ENCODE data around the gene LRRC66. TPM values are rescaled to one million over a fixed set of nuclear protein-coding genes. Genes with fewer than 3 reads are reported as not detected.

LRRC66 gene
- total and polyA plus RNA-seq, 9 donors = 0.70 to 2.3 (median 1.2) TPM

GRCh38 chr4:52015366-52015765 is 4.8 kb downstream of the LRRC66 start:
- Histone ChIP-seq H3K4me1 (ENCODE audit: control insufficient read depth, insufficient read depth, low read length) (no peaks in the 10 kb centered on the region), H3K9me3 (replicated peaks; ENCODE audit: control insufficient read depth, low read depth, low read length) (no peaks in the 10 kb centered on the region), H3K4me3 (ENCODE audit: low read length) (no peak overlapping the region), H3K36me3 (ENCODE audit: control insufficient read depth, insufficient read depth, low read length) (peaks cover 8% of the 10 kb centered on the region), H3K27me3 (ENCODE audit: control insufficient read depth, insufficient read depth, low read length) (no peaks in the 10 kb centered on the region), H3K27ac (ENCODE audit: low read length) (no peak overlapping the region)
- 94% methylated on average over 3 of the region's 7 CpGs for whole genome bisulfite sequencing (ENCODE audit: insufficient coverage)
- peak; percentile 32 for DNase-seq

GRCh38 chr4:52014903-52015302 is 5.3 kb downstream of the LRRC66 start:
- no CpG with 5 or more reads among the region's 1 CpG for WGBS (ENCODE audit: insufficient coverage)
- H3K4me3 ChIP-seq (ENCODE audit: low read length) = no peak overlapping the region
- DNase-seq = no peak
- no peak overlapping the region for H3K27ac ChIP-seq (ENCODE audit: low read length)
- H3K4me1 ChIP-seq (ENCODE audit: control insufficient read depth, insufficient read depth, low read length) = no peaks in the 10 kb centered on the region
- peaks cover 6% of the 10 kb centered on the region for H3K36me3 ChIP-seq (ENCODE audit: control insufficient read depth, insufficient read depth, low read length)
- H3K27me3 ChIP-seq (ENCODE audit: control insufficient read depth, insufficient read depth, low read length) = no peaks in the 10 kb centered on the region
- no peaks in the 10 kb centered on the region for H3K9me3 ChIP-seq (replicated peaks; ENCODE audit: control insufficient read depth, low read depth, low read length)

DNA sequence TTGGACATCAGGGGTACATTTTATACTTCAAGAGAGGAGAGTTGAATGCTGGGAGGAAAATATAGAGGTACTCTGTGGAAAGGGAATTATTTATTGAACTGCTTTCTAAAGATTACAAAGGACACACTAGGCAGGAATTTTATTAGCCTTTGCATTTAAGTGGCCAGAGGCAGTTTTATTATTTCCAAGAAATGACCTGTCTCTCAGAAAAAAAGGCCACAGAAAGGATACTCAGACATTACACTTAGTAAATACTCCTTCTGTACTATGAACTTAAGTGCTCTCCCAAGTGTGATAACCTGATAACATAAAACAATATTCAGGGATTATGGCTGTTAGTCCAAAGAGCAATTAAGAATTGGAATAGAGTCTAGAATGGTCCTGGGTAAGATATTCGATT is 7.5 kb downstream of the LRRC66 start:
- Histone ChIP-seq H3K36me3 (ENCODE audit: control insufficient read depth, insufficient read depth, low read length) (peaks cover 6% of the 10 kb centered on the region), H3K27me3 (ENCODE audit: control insufficient read depth, insufficient read depth, low read length) (no peaks in the 10 kb centered on the region), H3K27ac (ENCODE audit: low read length) (no peak overlapping the region), H3K4me3 (ENCODE audit: low read length) (no peak overlapping the region), H3K4me1 (ENCODE audit: control insufficient read depth, insufficient read depth, low read length) (no peaks in the 10 kb centered on the region), H3K9me3 (replicated peaks; ENCODE audit: control insufficient read depth, low read depth, low read length) (no peaks in the 10 kb centered on the region)
- DNase-seq = no peak
- WGBS (ENCODE audit: insufficient coverage) = no CpG with 5 or more reads among the region's 1 CpG

DNA sequence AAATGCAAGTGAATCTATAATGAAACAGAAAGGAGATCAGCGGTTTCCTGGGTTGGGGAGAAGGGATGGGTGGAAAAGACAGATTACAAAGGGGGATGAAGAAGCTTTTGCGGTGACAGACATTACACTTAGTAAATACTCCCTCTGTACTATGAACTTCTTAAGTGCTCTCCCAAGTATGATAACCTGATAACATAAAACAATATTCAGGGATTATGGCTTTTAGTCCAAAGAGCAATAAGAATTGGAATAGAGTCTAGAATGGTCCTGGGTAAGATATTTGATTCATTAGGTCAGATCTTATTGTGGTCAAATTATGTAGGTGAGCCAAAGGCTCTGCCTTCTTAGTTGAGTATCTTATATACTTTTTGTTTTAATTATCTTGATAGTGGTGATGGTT is 9.2 kb downstream of the LRRC66 start:
- DNase-seq = no peak
- Histone ChIP-seq H3K27ac (ENCODE audit: low read length) (no peak overlapping the region), H3K9me3 (replicated peaks; ENCODE audit: control insufficient read depth, low read depth, low read length) (no peaks in the 10 kb centered on the region), H3K4me1 (ENCODE audit: control insufficient read depth, insufficient read depth, low read length) (no peaks in the 10 kb centered on the region), H3K36me3 (ENCODE audit: control insufficient read depth, insufficient read depth, low read length) (peaks cover 6% of the 10 kb centered on the region), H3K4me3 (ENCODE audit: low read length) (no peak overlapping the region), H3K27me3 (ENCODE audit: control insufficient read depth, insufficient read depth, low read length) (no peaks in the 10 kb centered on the region)
- WGBS (ENCODE audit: insufficient coverage) = no CpG with 5 or more reads among the region's 2 CpGs

GRCh38 chr4:52006887-52007286 is 13.3 kb downstream of the LRRC66 start:
- DNase-seq = no peak
- H3K4me3 ChIP-seq (ENCODE audit: low read length) = no peak overlapping the region
- no peaks in the 10 kb centered on the region for H3K36me3 ChIP-seq (ENCODE audit: control insufficient read depth, insufficient read depth, low read length)
- 91% methylated on average over 4 of the region's 4 CpGs for WGBS (ENCODE audit: insufficient coverage)
- no peaks in the 10 kb centered on the region for H3K9me3 ChIP-seq (replicated peaks; ENCODE audit: control insufficient read depth, low read depth, low read length)
- no peak overlapping the region for H3K27ac ChIP-seq (ENCODE audit: low read length)
- H3K27me3 ChIP-seq (ENCODE audit: control insufficient read depth, insufficient read depth, low read length) = no peaks in the 10 kb centered on the region
- H3K4me1 ChIP-seq (ENCODE audit: control insufficient read depth, insufficient read depth, low read length) = no peaks in the 10 kb centered on the region

GRCh38 chr4:52005604-52006273 is 14.4 kb downstream of the LRRC66 start:
- no peak for DNase-seq
- Histone ChIP-seq H3K27ac (ENCODE audit: low read length) (no peak overlapping the region), H3K36me3 (ENCODE audit: control insufficient read depth, insufficient read depth, low read length) (no peaks in the 10 kb centered on the region), H3K9me3 (replicated peaks; ENCODE audit: control insufficient read depth, low read depth, low read length) (no peaks in the 10 kb centered on the region), H3K27me3 (ENCODE audit: control insufficient read depth, insufficient read depth, low read length) (no peaks in the 10 kb centered on the region), H3K4me3 (ENCODE audit: low read length) (no peak overlapping the region), H3K4me1 (ENCODE audit: control insufficient read depth, insufficient read depth, low read length) (no peaks in the 10 kb centered on the region)
- no CpG with 5 or more reads among the region's 2 CpGs for WGBS (ENCODE audit: insufficient coverage)

- H3K36me3 ChIP-seq (ENCODE audit: control insufficient read depth, insufficient read depth, low read length) = no peaks in the 10 kb centered on the region
- H3K4me3 ChIP-seq (ENCODE audit: low read length) = no peak overlapping the region
- DNase-seq = no peak
- H3K27me3 ChIP-seq (ENCODE audit: control insufficient read depth, insufficient read depth, low read length) = no peaks in the 10 kb centered on the region
- H3K9me3 ChIP-seq (replicated peaks; ENCODE audit: control insufficient read depth, low read depth, low read length) = no peaks in the 10 kb centered on the region
- no peak overlapping the region for H3K27ac ChIP-seq (ENCODE audit: low read length)
- H3K4me1 ChIP-seq (ENCODE audit: control insufficient read depth, insufficient read depth, low read length) = no peaks in the 10 kb centered on the region
Observed at GRCh38 chr4:52004414-52004813, 15.7 kb downstream of the LRRC66 start.

DNA sequence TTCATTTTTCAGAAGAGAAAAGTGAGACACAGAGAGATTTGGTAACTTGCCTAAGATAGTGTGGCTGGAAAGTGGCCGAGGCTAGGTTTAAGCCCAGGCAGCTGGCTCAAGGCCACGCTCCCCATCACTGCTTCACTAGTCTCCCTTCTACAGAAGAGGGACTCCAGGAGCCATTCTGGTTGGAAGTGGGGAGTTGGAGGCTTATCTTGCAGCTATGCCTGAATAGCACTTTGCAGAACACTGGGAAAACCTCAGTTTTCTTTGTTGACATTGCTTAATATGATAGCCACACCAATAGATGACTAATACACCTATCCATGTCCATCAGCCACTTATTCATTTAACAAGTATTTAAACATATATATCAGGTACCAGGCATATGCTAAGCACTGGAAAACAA is 18.5 kb downstream of the LRRC66 start:
- WGBS (ENCODE audit: insufficient coverage) = no CpG with 5 or more reads among the region's 2 CpGs
- no peaks in the 10 kb centered on the region for H3K9me3 ChIP-seq (replicated peaks; ENCODE audit: control insufficient read depth, low read depth, low read length)
- H3K36me3 ChIP-seq (ENCODE audit: control insufficient read depth, insufficient read depth, low read length) = no peaks in the 10 kb centered on the region
- H3K4me1 ChIP-seq (ENCODE audit: control insufficient read depth, insufficient read depth, low read length) = no peaks in the 10 kb centered on the region
- H3K27ac ChIP-seq (ENCODE audit: low read length) = no peak overlapping the region
- no peaks in the 10 kb centered on the region for H3K27me3 ChIP-seq (ENCODE audit: control insufficient read depth, insufficient read depth, low read length)
- no peak overlapping the region for H3K4me3 ChIP-seq (ENCODE audit: low read length)
- DNase-seq = no peak

DNA sequence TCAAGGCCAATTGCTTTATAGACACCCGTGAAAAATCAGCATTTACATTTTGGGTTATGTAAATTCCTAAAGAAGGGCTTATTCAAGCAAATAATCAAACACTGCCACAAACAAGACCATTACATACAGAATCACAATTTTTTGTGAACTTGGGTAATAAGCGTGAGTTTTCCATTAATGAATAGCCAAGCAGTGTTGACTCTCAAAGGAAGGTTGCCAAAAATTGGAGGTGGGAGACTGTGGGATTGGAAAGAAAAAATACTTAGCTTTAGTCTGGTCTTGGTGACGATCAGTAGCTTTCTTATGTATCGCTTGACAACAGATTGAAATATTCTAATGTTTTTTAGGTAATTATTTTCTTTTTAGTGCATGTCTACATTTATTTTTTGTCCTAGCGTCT is 20.9 kb downstream of the LRRC66 start:
- no peaks in the 10 kb centered on the region for H3K27me3 ChIP-seq (ENCODE audit: control insufficient read depth, insufficient read depth, low read length)
- no peak for DNase-seq
- no peak overlapping the region for H3K4me3 ChIP-seq (ENCODE audit: low read length)
- no peak overlapping the region for H3K27ac ChIP-seq (ENCODE audit: low read length)
- no peaks in the 10 kb centered on the region for H3K9me3 ChIP-seq (replicated peaks; ENCODE audit: control insufficient read depth, low read depth, low read length)
- H3K36me3 ChIP-seq (ENCODE audit: control insufficient read depth, insufficient read depth, low read length) = no peaks in the 10 kb centered on the region
- no CpG with 5 or more reads among the region's 5 CpGs for WGBS (ENCODE audit: insufficient coverage)
- no peaks in the 10 kb centered on the region for H3K4me1 ChIP-seq (ENCODE audit: control insufficient read depth, insufficient read depth, low read length)

DNA sequence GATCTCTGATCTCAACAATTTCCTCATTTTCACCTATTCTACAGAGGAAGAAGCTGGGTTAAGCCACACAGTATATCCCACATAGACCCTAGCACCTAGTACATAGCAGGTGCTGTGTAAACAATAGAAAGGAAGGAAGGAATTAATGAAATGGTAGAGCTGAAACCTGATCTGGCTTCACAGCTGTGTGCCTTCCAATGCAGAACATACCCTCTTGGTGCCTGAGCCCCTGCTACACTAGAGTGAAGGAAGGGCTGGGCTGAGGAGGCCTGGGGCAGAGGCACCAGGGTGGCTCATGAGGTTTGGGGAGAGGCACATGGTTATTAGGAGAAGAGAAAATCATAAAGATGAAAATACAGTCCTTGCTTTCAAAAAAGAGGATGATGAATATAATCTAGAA is 21.3 kb downstream of the LRRC66 start:
- Histone ChIP-seq H3K27me3 (ENCODE audit: control insufficient read depth, insufficient read depth, low read length) (no peaks in the 10 kb centered on the region), H3K36me3 (ENCODE audit: control insufficient read depth, insufficient read depth, low read length) (no peaks in the 10 kb centered on the region), H3K9me3 (replicated peaks; ENCODE audit: control insufficient read depth, low read depth, low read length) (no peaks in the 10 kb centered on the region), H3K4me3 (ENCODE audit: low read length) (no peak overlapping the region), H3K4me1 (ENCODE audit: control insufficient read depth, insufficient read depth, low read length) (no peaks in the 10 kb centered on the region), H3K27ac (ENCODE audit: low read length) (no peak overlapping the region)
- DNase-seq = no peak

DNA sequence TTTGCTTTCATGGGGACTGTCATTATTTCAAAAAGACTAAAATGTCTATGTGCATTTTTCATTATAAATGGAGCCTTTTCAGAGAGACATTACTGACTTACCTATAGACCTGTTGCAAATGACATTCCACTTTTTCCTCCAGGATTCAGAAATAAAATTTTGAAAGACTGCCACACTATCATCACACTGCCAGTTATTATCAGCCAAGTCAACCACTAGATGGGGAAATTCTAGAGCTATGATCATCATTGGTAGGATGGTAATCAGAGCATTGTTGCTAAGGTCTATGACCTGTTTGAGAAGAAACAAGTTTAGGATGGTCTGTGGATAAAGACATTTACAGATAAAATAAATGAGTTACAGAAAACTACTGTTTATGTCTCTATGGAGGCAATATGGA is 22.5 kb downstream of the LRRC66 start:
- Histone ChIP-seq H3K27me3 (ENCODE audit: control insufficient read depth, insufficient read depth, low read length) (no peaks in the 10 kb centered on the region), H3K36me3 (ENCODE audit: control insufficient read depth, insufficient read depth, low read length) (no peaks in the 10 kb centered on the region), H3K4me3 (ENCODE audit: low read length) (no peak overlapping the region), H3K27ac (ENCODE audit: low read length) (no peak overlapping the region), H3K9me3 (replicated peaks; ENCODE audit: control insufficient read depth, low read depth, low read length) (no peaks in the 10 kb centered on the region), H3K4me1 (ENCODE audit: control insufficient read depth, insufficient read depth, low read length) (no peaks in the 10 kb centered on the region)
- no peak for DNase-seq

All from muscle of leg (tissue), 11 donors.